ENCODE measurements around the gene GET3.
A peak's percentile ranks its signal among the peaks of the same experiment; 100 is the strongest.
"Not testable (repeated sequence)": the region's sequence is repeated elsewhere in the genome, so short reads cannot be mapped to it uniquely, and the experiment has no call there.

GET3 gene

GRCh38 chr19:12793290-12794195, 56.2 kb downstream of the GET3 start:
- DNase-seq, result peak; percentile 93 to 98

- peak in 1 of 2 donors; percentile 30 for DNase-seq
Observed at GRCh38 chr19:12794196-12794941, 57.1 kb downstream of the GET3 start.

DNA sequence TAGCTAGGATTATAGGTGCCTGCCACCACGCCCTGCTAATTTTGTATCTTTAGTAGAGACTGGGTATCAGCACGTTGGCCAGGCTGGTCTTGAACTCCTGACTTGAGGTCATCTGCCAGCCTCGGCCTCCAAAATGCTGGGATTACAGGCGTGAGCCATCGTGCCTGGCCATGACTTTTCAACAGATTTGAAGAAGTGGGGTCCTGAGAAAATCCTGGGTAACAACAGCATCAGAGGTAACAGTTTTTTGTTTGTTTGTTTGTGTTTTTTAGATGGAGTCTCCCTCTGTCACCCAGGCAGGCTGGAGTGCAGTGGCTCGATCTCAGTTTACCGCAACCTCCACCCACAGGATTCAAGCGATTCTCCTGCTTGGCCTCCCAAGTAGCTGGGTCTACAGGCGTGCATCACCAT, 57.7 kb downstream of the GET3 start:
- DNase-seq, result no peak

DNA sequence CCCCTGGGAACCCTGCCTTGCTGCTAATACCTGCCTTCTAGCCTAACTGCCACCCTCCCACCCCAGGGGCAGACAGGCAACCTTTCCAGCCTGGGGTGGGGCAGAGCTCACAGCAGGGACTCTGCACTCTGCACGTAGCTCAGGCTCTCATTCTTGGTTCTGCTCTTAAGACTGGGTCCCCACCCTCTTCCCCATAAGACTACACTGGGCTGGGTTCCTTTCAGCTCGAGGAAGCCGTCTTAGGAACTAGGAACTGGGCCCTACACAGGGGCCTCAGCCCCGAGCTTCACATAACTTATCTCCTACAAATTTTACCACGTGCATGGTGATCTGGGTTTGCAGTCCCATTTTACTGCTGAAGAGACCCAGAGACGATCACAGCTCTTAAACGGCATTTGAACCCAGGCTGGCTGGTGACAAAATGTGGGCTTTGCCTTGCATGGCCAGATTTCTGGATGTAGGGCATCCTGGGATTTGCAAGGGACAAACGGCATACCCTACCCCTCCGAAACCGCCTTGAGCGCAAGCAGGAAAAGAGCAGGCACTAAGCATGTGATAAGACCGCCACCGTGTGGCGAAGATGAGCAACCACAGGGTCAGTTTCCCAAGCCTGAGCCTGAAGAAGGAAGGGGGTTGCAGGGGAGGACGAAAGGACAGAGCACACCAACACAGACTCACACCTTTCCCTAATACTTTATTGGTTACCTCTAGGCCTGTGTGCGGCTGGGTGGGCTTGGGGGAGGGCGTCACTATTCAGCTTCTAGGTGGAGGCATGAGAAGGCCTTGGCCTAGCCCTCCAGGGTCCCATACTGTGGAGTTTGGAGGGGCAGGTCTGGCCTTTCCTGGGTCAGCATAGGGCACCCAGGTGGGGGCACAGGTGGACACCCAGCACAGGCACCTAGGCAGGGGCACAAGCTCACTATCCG, 59.1 kb downstream of the GET3 start:
- peak in 1 of 2 donors; percentile 90 for DNase-seq

GRCh38 chr19:12797141-12797587, 59.9 kb downstream of the GET3 start:
- no peak for DNase-seq

GRCh38 chr19:12797607-12798006, 60.3 kb downstream of the GET3 start:
- not testable (repeated sequence) for DNase-seq

Data from inflammatory macrophage treated with lipopolysaccharide for 1 hour (primary cell).